Osteoblast (primary cell): Measurements from ENCODE around the gene SMDT1. TPM values are rescaled to one million over a fixed set of nuclear protein-coding genes. Genes with fewer than 3 reads are reported as not detected.
A peak's percentile ranks its signal among the peaks of the same experiment; 100 is the strongest.

ENCODE experiments used
- DNase-seq: peaks from one replicate; pipeline ENCODE4 v3.0.0; 2011; ENCODE audit warnings: low spot score, mixed read lengths; ENCODE audit not compliant: insufficient read length; ENCODE audit errors: missing footprints
- H2AFZ ChIP-seq: 2 replicates; pipeline ENCODE4 v1.6.0; 2011; ENCODE audit warnings: mild to moderate bottlenecking, low read length
- H3K27ac ChIP-seq: 2 replicates; pipeline ENCODE4 v1.5.1; 2011; ENCODE audit warnings: mild to moderate bottlenecking, low read depth, low read length, moderate library complexity
- H3K27me3 ChIP-seq: 2 replicates; pipeline ENCODE4 v1.6.0; 2012; ENCODE audit warnings: mild to moderate bottlenecking, control low read depth, inconsistent platforms, low read length, moderate library complexity; ENCODE audit not compliant: insufficient read depth
- H3K36me3 ChIP-seq: 2 replicates; pipeline ENCODE4 v1.5.1; 2011; ENCODE audit warnings: mild to moderate bottlenecking, low read length, control low read depth, moderate library complexity; ENCODE audit not compliant: insufficient read depth
- H3K4me1 ChIP-seq: 2 replicates; pipeline ENCODE4 v1.5.1; 2011; ENCODE audit warnings: mild to moderate bottlenecking, low read length, control low read depth, moderate library complexity; ENCODE audit not compliant: insufficient read depth
- H3K4me2 ChIP-seq: 2 replicates; pipeline ENCODE4 v1.6.0; 2011; ENCODE audit warnings: mild to moderate bottlenecking, low read length; ENCODE audit not compliant: insufficient read depth
- H3K4me3 ChIP-seq: fragments of 200-600 bp; sonication (generic); 3 replicates; pipeline ENCODE4 v1.5.1; 2012; ENCODE audit warnings: mild to moderate bottlenecking, low read length, inconsistent platforms; ENCODE audit not compliant: insufficient read depth
- H3K79me2 ChIP-seq: 2 replicates; pipeline ENCODE4 v1.6.0; 2012; ENCODE audit warnings: mild to moderate bottlenecking, low read length, control low read depth, inconsistent platforms; ENCODE audit not compliant: insufficient read depth
- H3K9me3 ChIP-seq: 2 replicates; pipeline ENCODE4 v1.5.1; 2011; ENCODE audit warnings: low read depth, low read length, control low read depth
- H4K20me1 ChIP-seq: 2 replicates; pipeline ENCODE4 v1.6.0; 2012; ENCODE audit warnings: mild to moderate bottlenecking, low read length, control low read depth; ENCODE audit not compliant: insufficient read depth
- total RNA-seq: library from RNA; depleted of rRNA; stranded (reverse); fragments of >200 nt; gene quantifications from 2 replicates; pipeline ENCODE4 v1.2.3, GENCODE V29; 2012
- TF ChIP-seq, protein P1 (sequence below): IDR thresholded peaks from 2 replicates; pipeline ENCODE4 v1.5.1; 2011; ENCODE audit warnings: mild to moderate bottlenecking, low read depth, low read length, moderate library complexity; ENCODE audit errors: extremely low read depth

SMDT1 gene
- total RNA-seq, 1 donor: 4.7 TPM

DNA sequence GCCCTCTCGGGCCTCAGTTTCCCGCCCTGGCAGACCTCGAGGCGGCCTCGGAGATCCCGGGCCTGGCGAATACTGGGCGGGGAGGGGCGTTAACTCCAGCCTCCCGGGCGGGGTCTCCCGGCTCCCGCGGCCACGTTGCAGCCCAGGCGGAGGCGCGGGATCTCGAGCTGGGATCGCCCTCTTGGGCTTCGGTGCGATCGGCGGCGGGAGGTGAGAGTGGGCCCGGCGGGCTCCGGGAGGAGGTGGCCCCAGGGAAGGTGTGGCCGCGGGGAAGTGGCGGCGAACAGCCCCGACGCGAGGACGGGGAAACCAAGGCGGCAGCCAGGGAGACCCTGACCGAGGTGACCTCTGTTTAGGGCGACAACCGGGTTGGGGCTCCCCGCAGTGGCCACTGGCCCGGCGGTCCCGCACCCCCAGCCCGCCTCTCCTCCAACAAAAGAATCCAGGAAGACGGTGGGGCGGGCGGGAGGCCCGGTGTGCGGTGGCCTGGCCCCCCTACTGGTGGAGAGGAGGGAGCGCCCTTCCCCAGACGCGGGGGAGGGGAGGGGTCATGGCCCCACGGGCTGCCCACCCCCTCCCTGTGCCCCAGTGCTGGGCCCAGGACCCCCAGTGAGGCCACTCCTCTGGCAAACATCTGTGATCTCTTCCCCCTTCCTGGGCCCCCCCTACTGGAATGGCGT lies 5.2 kb upstream of the SMDT1 start, which contains the start of gene PHETA2:
Gene PHETA2 (plus strand): TSS at position 117 of the 680 bp plus-strand sequence. CDS start 3,046 bp downstream, outside the sequence.
- Histone ChIP-seq H3K27ac (peak within 1 kb of the TSS; percentile 84), H3K4me2 (peak within 1 kb of the TSS; percentile 84)
- peak; percentile 91 for DNase-seq

DNA sequence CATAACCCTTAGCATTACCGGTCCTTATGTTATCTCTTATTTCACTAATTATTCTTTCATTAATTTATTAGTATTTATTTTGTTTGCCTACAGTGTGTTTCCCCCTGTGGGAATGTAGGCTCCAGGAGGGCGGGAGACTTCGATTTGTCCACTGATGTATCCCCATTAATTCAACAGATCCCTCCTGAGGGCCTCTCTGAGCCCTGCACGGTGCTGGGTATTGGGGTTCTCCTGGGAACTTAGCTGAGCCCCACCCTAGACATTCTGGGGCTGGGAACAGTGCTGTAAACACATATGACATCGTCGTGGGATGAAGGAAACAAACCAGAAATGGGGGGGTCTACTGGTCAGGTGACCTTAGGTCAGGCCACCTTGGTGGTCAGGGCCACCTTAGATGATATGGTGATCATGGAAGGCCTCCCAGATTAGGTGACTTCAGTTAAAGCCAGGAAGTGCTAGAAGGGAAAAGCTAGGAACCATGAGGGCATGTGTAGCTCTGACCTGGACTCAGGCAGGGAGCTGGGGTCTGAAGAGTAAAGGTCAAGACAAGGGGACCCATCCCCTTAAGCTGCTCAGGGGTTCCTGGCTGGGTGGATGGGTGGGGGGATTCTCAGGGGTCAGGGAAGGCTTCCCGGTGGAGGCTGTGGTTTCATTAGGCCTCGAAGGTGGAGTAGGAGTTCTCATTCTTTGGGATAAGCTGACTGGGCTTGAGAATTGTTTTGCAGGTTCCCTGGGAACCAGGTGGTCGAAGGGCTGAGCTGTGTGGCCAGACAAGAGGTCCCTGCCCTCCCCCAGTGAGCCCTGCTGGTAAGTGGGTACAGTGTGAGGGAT lies 4.4 kb upstream of the SMDT1 start:
- TF ChIP-seq, protein P1, sequence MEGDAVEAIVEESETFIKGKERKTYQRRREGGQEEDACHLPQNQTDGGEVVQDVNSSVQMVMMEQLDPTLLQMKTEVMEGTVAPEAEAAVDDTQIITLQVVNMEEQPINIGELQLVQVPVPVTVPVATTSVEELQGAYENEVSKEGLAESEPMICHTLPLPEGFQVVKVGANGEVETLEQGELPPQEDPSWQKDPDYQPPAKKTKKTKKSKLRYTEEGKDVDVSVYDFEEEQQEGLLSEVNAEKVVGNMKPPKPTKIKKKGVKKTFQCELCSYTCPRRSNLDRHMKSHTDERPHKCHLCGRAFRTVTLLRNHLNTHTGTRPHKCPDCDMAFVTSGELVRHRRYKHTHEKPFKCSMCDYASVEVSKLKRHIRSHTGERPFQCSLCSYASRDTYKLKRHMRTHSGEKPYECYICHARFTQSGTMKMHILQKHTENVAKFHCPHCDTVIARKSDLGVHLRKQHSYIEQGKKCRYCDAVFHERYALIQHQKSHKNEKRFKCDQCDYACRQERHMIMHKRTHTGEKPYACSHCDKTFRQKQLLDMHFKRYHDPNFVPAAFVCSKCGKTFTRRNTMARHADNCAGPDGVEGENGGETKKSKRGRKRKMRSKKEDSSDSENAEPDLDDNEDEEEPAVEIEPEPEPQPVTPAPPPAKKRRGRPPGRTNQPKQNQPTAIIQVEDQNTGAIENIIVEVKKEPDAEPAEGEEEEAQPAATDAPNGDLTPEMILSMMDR: no peak
- Histone ChIP-seq H3K4me2 (peak overlapping the region; percentile 84), H3K4me3 (peak overlapping the region; percentile 87)

More for the DNA sequence above, 5.2 kb upstream of the SMDT1 start, which contains the start of gene PHETA2:
- H3K4me3 ChIP-seq: peak within 1 kb of the TSS; percentile 87
- no peaks in the 10 kb centered on the region for H4K20me1 ChIP-seq
- TF ChIP-seq, protein P1: peak; percentile 35
- peaks cover 30% of the 10 kb centered on the region for H3K36me3 ChIP-seq
- H3K9me3 ChIP-seq: no peaks in the 10 kb centered on the region
- peaks cover 38% of the 10 kb centered on the region for H3K4me1 ChIP-seq
- H3K79me2 ChIP-seq: peaks cover 25% of the 10 kb centered on the region
- no peaks in the 10 kb centered on the region for H3K27me3 ChIP-seq
- H2AFZ ChIP-seq: peak within 1 kb of the TSS; percentile 70

GRCh38 chr22:42076764-42077485 lies 2.6 kb upstream of the SMDT1 start:
- peaks cover 26% of the 10 kb centered on the region for H3K4me1 ChIP-seq
- no peaks in the 10 kb centered on the region for H4K20me1 ChIP-seq
- TF ChIP-seq, protein P1: no peak

More for the DNA sequence above, 4.4 kb upstream of the SMDT1 start:
- Histone ChIP-seq H3K79me2 (peaks cover 24% of the 10 kb centered on the region), H3K9me3 (no peaks in the 10 kb centered on the region), H3K27ac (peak overlapping the region; percentile 84), H4K20me1 (no peaks in the 10 kb centered on the region), H3K36me3 (peaks cover 30% of the 10 kb centered on the region), H3K4me1 (peaks cover 33% of the 10 kb centered on the region), H3K27me3 (no peaks in the 10 kb centered on the region), H2AFZ (peak overlapping the region; percentile 70)
- peak; percentile 70 for DNase-seq

More at GRCh38 chr22:42076764-42077485, 2.6 kb upstream of the SMDT1 start:
- Histone ChIP-seq H2AFZ (no peak overlapping the region), H3K79me2 (peaks cover 30% of the 10 kb centered on the region), H3K4me2 (no peak overlapping the region), H3K27me3 (no peaks in the 10 kb centered on the region), H3K4me3 (no peak overlapping the region), H3K36me3 (peaks cover 34% of the 10 kb centered on the region), H3K9me3 (no peaks in the 10 kb centered on the region), H3K27ac (peak overlapping the region; percentile 14)
- peak; percentile 57 for DNase-seq
